H1 (cell line): Measurements from ENCODE around the gene GLS2. TPM values are rescaled to one million over a fixed set of nuclear protein-coding genes. Genes with fewer than 3 reads are reported as not detected.

ENCODE experiments used
- CTCF ChIA-PET: fragments of 300-600 bp; sonication (Branson Sonifier 250); formaldehyde crosslinking; loops from one replicate; lab custom pipeline; 2021; ENCODE audit not compliant: partially characterized antibody; lab: Charles Lee
- POLR2A ChIA-PET: fragments of 300-600 bp; sonication (Branson Sonifier 250); formaldehyde crosslinking; loops from one replicate; lab custom pipeline; 2021; ENCODE audit warnings: inconsistent platforms; ENCODE audit not compliant: partially characterized antibody; lab: Charles Lee
- DNase-seq, 2 experiments: peaks; one replicate each; pipeline versions ENCODE4 v3.0.0 to v3.0.0-alpha.2; 2010 to 2022; ENCODE audit warnings: low spot score in 2 of 2, low read depth in 1 of 2, mixed read lengths in 1 of 2
- FAIRE-seq: peaks from 2 replicates; lab custom pipeline; 2011; peaks lifted over from hg19 to GRCh38; lab: Jason Lieb, UNC
- H2AFZ ChIP-seq: 2 replicates; pipeline ENCODE4 v1.8.1; 2012; ENCODE audit warnings: low read length, inconsistent platforms
- H2AK5ac ChIP-seq: 2 replicates; pipeline ENCODE4 v1.6.1; 2013; ENCODE audit warnings: low read depth, low read length
- H2BK120ac ChIP-seq: replicated peaks from 2 replicates; pipeline ENCODE3; 2013; ENCODE audit warnings: low read depth, low read length, inconsistent platforms
- H2BK12ac ChIP-seq: 2 replicates; pipeline ENCODE4 v1.6.1; 2013; ENCODE audit warnings: low read depth, low read length
- H2BK15ac ChIP-seq: 2 replicates; pipeline ENCODE4 v1.6.1; 2013; ENCODE audit warnings: low read length
- H2BK20ac ChIP-seq: 2 replicates; pipeline ENCODE4 v1.6.1; 2013; ENCODE audit warnings: low read length
- H2BK5ac ChIP-seq: 2 replicates; pipeline ENCODE4 v1.6.1; 2013; ENCODE audit warnings: low read depth, low read length
- H3K14ac ChIP-seq: 2 replicates; pipeline ENCODE4 v1.6.1; 2013; ENCODE audit warnings: inconsistent platforms; ENCODE audit not compliant: insufficient read length
- H3K18ac ChIP-seq: 2 replicates; pipeline ENCODE4 v1.6.1; 2013; ENCODE audit warnings: low read length; ENCODE audit errors: extremely low read depth
- H3K23ac ChIP-seq: 2 replicates; pipeline ENCODE4 v1.6.1; 2013; ENCODE audit warnings: inconsistent platforms; ENCODE audit not compliant: insufficient read length
- H3K23me2 ChIP-seq: 2 replicates; pipeline ENCODE4 v1.6.1; 2013; ENCODE audit warnings: low read depth, low read length
- H3K27ac ChIP-seq: 2 replicates; pipeline ENCODE4 v1.6.1; 2011; ENCODE audit warnings: low read depth, low read length, inconsistent platforms
- H3K27me3 ChIP-seq, 4 experiments: replicated peaks in 1 of 4; 1 replicate in 1 of 4; 2 replicates in 3 of 4; pipeline versions ENCODE4 v1.6.1 to v1.8.1; 2011 to 2013; ENCODE audit warnings: low read length in 3 of 4, mild to moderate bottlenecking in 3 of 4, inconsistent platforms in 2 of 4, mixed read lengths in 2 of 4, moderate library complexity in 1 of 4; ENCODE audit not compliant: control insufficient read depth in 3 of 4, insufficient read depth in 3 of 4; ENCODE audit errors: extremely low read depth in 1 of 4
- H3K36me3 ChIP-seq, 4 experiments: 2 replicates each; pipeline versions ENCODE4 v1.6.1 to v1.8.1; 2011 to 2013; ENCODE audit warnings: mild to moderate bottlenecking in 4 of 4, low read length in 3 of 4, moderate library complexity in 2 of 4, control low read depth in 1 of 4, inconsistent platforms in 1 of 4; ENCODE audit not compliant: insufficient read depth in 4 of 4, control insufficient read depth in 2 of 4
- H3K4ac ChIP-seq: replicated peaks from 2 replicates; pipeline ENCODE3; 2013; ENCODE audit warnings: low read length, low read depth, mixed read lengths, inconsistent platforms; ENCODE audit not compliant: insufficient read length
- H3K4me1 ChIP-seq, 4 experiments: replicated peaks in 1 of 4; 1 replicate in 1 of 4; 2 replicates in 3 of 4; pipeline versions ENCODE4 v1.6.1 to v1.8.1; 2011 to 2013; ENCODE audit warnings: low read length in 3 of 4, inconsistent platforms in 2 of 4, mixed read lengths in 1 of 4; ENCODE audit not compliant: insufficient read depth in 4 of 4, control insufficient read depth in 3 of 4
- H3K4me2 ChIP-seq, 2 experiments: 2 replicates each; pipeline versions ENCODE4 v1.6.1 to v1.8.1; 2011 to 2013; ENCODE audit warnings: low read depth in 2 of 2, low read length in 2 of 2, control low read depth in 1 of 2, inconsistent platforms in 1 of 2, mild to moderate bottlenecking in 1 of 2; ENCODE audit not compliant: insufficient read depth in 1 of 2
- H3K4me3 ChIP-seq, 4 experiments: fragments of 200-600, 300-600 bp in 1 of 4; sonication (generic), shearing (Covaris generic), sonication (Bioruptor Twin) in 1 of 4; 2 replicates each; pipeline versions ENCODE4 v1.5.1 to v1.8.1; 2011 to 2016; ENCODE audit warnings: low read length in 4 of 4, low read depth in 3 of 4, control low read depth in 2 of 4, inconsistent platforms in 2 of 4, mild to moderate bottlenecking in 2 of 4, mixed read lengths in 1 of 4, moderate library complexity in 1 of 4; ENCODE audit not compliant: insufficient read depth in 2 of 4; ENCODE audit errors: extremely low read depth in 1 of 4
- H3K56ac ChIP-seq: replicated peaks from 2 replicates; pipeline ENCODE3; 2013; ENCODE audit warnings: low read depth, mild to moderate bottlenecking, mixed read lengths, low read length, inconsistent platforms; ENCODE audit not compliant: insufficient read length
- H3K79me1 ChIP-seq: 2 replicates; pipeline ENCODE4 v1.6.1; 2013; ENCODE audit warnings: low read depth, low read length, control low read depth
- H3K79me2 ChIP-seq, 2 experiments: 2 replicates each; pipeline versions ENCODE4 v1.6.1 to v1.8.1; 2012 to 2013; ENCODE audit warnings: low read length in 2 of 2, mild to moderate bottlenecking in 2 of 2, inconsistent platforms in 1 of 2; ENCODE audit not compliant: insufficient read depth in 2 of 2, control insufficient read depth in 1 of 2
- H3K9ac ChIP-seq, 4 experiments: replicated peaks in 1 of 4; 1 replicate in 1 of 4; 2 replicates in 3 of 4; pipeline versions ENCODE4 v1.6.1 to v1.8.1; 2011 to 2013; ENCODE audit warnings: low read depth in 3 of 4, low read length in 3 of 4, control low read depth in 2 of 4, mild to moderate bottlenecking in 2 of 4, moderate library complexity in 2 of 4, inconsistent platforms in 1 of 4; ENCODE audit errors: extremely low read depth in 1 of 4
- H3K9me3 ChIP-seq, 2 experiments: 2 replicates each; pipeline versions ENCODE4 v1.6.1 to v1.8.1; 2012 to 2013; ENCODE audit warnings: mild to moderate bottlenecking in 2 of 2, moderate library complexity in 2 of 2, control low read depth in 1 of 2, inconsistent platforms in 1 of 2, low read depth in 1 of 2, low read length in 1 of 2, mixed read lengths in 1 of 2; ENCODE audit not compliant: insufficient read depth in 2 of 2
- H4K20me1 ChIP-seq, 2 experiments: replicated peaks in 1 of 2; 2 replicates each; pipeline versions ENCODE3 to v1.8.1; 2011 to 2013; ENCODE audit warnings: inconsistent platforms in 2 of 2, low read length in 2 of 2, mild to moderate bottlenecking in 1 of 2; ENCODE audit not compliant: insufficient read depth in 2 of 2, control insufficient read depth in 1 of 2
- H4K5ac ChIP-seq: 2 replicates; pipeline ENCODE4 v1.6.1; 2013; ENCODE audit warnings: low read length, low read depth, mixed read lengths, inconsistent platforms; ENCODE audit not compliant: insufficient read length
- H4K8ac ChIP-seq: 2 replicates; pipeline ENCODE4 v1.8.0; 2013; ENCODE audit warnings: mild to moderate bottlenecking, moderate library complexity, low read length, inconsistent platforms; ENCODE audit not compliant: insufficient read depth; ENCODE audit errors: extremely low read depth
- H4K91ac ChIP-seq: replicated peaks from 2 replicates; pipeline ENCODE3; 2013; ENCODE audit warnings: low read length, mixed read lengths, inconsistent platforms; ENCODE audit not compliant: insufficient read length
- ATF2 ChIP-seq: IDR thresholded peaks from 2 replicates; pipeline ENCODE4 v1.6.1; 2012; ENCODE audit warnings: low read length, inconsistent platforms
- BACH1 ChIP-seq: IDR thresholded peaks from 2 replicates; pipeline ENCODE4 v1.6.1; 2012; ENCODE audit warnings: low read length, improper control_type of control experiment
- HDAC2 ChIP-seq, 2 experiments: fragments of 300-600 bp in 1 of 2; sonication (generic) in 1 of 2; IDR thresholded peaks; 2 replicates each; pipeline ENCODE4 v1.6.1; 2011 to 2012; ENCODE audit warnings: low read depth in 2 of 2, low read length in 2 of 2, mild to moderate bottlenecking in 2 of 2, moderate library complexity in 2 of 2, borderline replicate concordance in 1 of 2, inconsistent platforms in 1 of 2
- MAFK ChIP-seq: IDR thresholded peaks from 2 replicates; pipeline ENCODE4 v1.6.1; 2012; ENCODE audit warnings: low read depth, mild to moderate bottlenecking, improper control_type of control experiment, low read length
- NANOG ChIP-seq: IDR thresholded peaks from 2 replicates; pipeline ENCODE4 v1.6.1; 2011; ENCODE audit warnings: low read length, low read depth, mild to moderate bottlenecking, inconsistent platforms; ENCODE audit not compliant: insufficient read depth, poor library complexity, severe bottlenecking
- POU5F1 ChIP-seq: IDR thresholded peaks from 2 replicates; pipeline ENCODE4 v1.6.1; 2011; ENCODE audit warnings: low read depth, mild to moderate bottlenecking, low read length, moderate library complexity
- RNF2 ChIP-seq: fragments of 200-900, 300-1000 bp; sonication (generic); IDR thresholded peaks from 2 replicates; pipeline ENCODE4 v1.7.1; 2016; ENCODE audit warnings: borderline replicate concordance, low read depth, mild to moderate bottlenecking, antibody characterized with exemption, low read length; ENCODE audit not compliant: poor library complexity, severe bottlenecking; ENCODE audit errors: missing control alignments
- SP1 ChIP-seq: IDR thresholded peaks from 2 replicates; pipeline ENCODE4 v1.6.1; 2011; ENCODE audit warnings: low read depth, low read length
- ZNF274 ChIP-seq: IDR thresholded peaks from 2 replicates; pipeline ENCODE4 v1.7.0; 2012; ENCODE audit warnings: low read length, borderline replicate concordance; ENCODE audit errors: extremely low read depth
- WGBS, 2 experiments: shearing (Covaris generic) in 1 of 2; methylation state at CpG; one replicate each; pipeline versions ENCODE4 v1.1.6 to v1.1.7; 2013 to 2015; ENCODE audit warnings: low lambda C conversion rate in 2 of 2, mixed read lengths in 2 of 2, inconsistent platforms in 1 of 2, low coverage in 1 of 2, missing lambda C conversion rate in 1 of 2; ENCODE audit not compliant: insufficient replicate concordance in 2 of 2, insufficient coverage in 1 of 2, insufficient read length in 1 of 2; ENCODE audit errors: extremely low coverage in 1 of 2, missing lambda C conversion rate in 1 of 2; 5-methylcytosine and 5-hydroxymethylcytosine counted together
- polyA plus RNA-seq, 7 experiments: library from polyadenylated mRNA; depleted of rRNA in 3 of 7; stranded (reverse) in 5 of 7; unstranded in 2 of 7; fragments of >200 nt in 5 of 7; fragments of 200-250 nt in 2 of 7; gene quantifications; 1 replicate in 5 of 7; 2 replicates in 1 of 7; 4 replicates in 1 of 7; pipeline versions ENCODE4 v1.2.1 to v1.2.3, GENCODE V29; 2011 to 2013; ENCODE audit warnings: missing spikeins in 2 of 7, mixed read lengths in 2 of 7
- total RNA-seq: library from RNA; stranded (reverse); fragmentation: NEBNext Ultra II Directional; extraction: Animal tissue kit (Norgen Biotek cat#: 25700); gene quantifications from 2 replicates; pipeline ENCODE4 v1.2.1, GENCODE V29; 2021

Gene GLS2
- total and polyA plus RNA-seq, 2 of the 8 experiments (the other 6 are each of a cell fraction or from before 2014, with no cell fraction given) = 14.5 to 20.1 TPM

DNA sequence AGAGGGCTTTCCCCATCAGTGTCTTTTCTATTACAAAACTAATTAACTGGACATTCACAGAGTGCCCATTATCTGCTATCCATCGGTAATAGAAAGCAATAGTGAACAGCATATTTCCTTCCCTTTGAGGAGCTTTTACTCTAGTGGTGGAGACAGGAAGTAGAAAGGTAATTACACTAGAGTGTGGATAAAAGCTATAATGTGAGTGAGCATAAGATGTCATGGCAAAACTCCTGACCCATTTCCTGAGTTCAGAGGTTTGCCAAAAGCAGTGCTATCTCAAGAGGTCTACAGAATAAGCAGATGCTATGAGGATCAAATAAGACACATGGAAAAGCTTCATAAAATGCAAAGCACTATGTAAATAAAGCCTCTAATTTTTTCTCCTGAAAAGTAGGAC, 62.8 kb downstream of the GLS2 start:
- CTCF ChIA-PET = interaction anchor here (0.9 to 1.9 kb wide), 6 partner anchors 9 to 89 kb away, joined by 3 to 7 read pairs (median 4); partner anchors contain the start of gene TIMELESS
- Histone ChIP-seq H3K36me3 (peaks cover 43 to 87% (median 74%) of the 10 kb centered on the region in 4 experiments), H3K4ac (no peak overlapping the region), H3K4me2 (no peak overlapping the region), H3K23ac (no peak overlapping the region), H2BK5ac (no peak overlapping the region), H2BK15ac (no peak overlapping the region), H2BK20ac (no peak overlapping the region), H3K23me2 (no peaks in the 10 kb centered on the region), H3K56ac (no peak overlapping the region), H3K18ac (no peak overlapping the region), H2BK12ac (no peak overlapping the region), H3K79me2 (no peaks in the 10 kb centered on the region), H3K27ac (no peak overlapping the region), H4K91ac (no peak overlapping the region), H2AFZ (no peak overlapping the region), H3K4me3 (no peak overlapping the region), H2AK5ac (no peak overlapping the region), H3K79me1 (no peaks in the 10 kb centered on the region), H3K4me1 (no peaks in the 10 kb centered on the region), H3K9ac (no peak overlapping the region), H3K9me3 (no peaks in the 10 kb centered on the region), H3K14ac (no peak overlapping the region), H4K20me1 (no peaks in the 10 kb centered on the region), H2BK120ac (no peak overlapping the region), H3K27me3 (no peaks in the 10 kb centered on the region), H4K8ac (no peak overlapping the region), H4K5ac (no peak overlapping the region)
- WGBS, 2 experiments = 88% methylated on average over 1 of the region's 1 CpG; no CpG with 5 or more reads in 1 of the 2 experiments
- POLR2A ChIA-PET = interaction anchor here (0.8 to 1.5 kb wide), 4 partner anchors 9 to 24 kb away, joined by 3 to 4 read pairs (median 4); partner anchors contain the start of gene TIMELESS
- no peak for FAIRE-seq
- no peak for DNase-seq
- TF ChIP-seq POU5F1 (no peak), BACH1 (no peak), NANOG (no peak), MAFK (no peak), RNF2 (no peak), ATF2 (no peak), ZNF274 (no peak), SP1 (no peak), HDAC2 (IDR thresholded peaks at IDR 0.05; ENCODE audit: borderline replicate concordance in 1 of 2, low read depth in 2 of 2, low read length in 2 of 2) (no peak)
